Fibroblast of the aortic adventitia (primary cell): ENCODE data around the gene NAV2. TPM values are rescaled to one million over a fixed set of nuclear protein-coding genes. Genes with fewer than 3 reads are reported as not detected.

Source experiments
- DNase-seq: peaks from one replicate; pipeline ENCODE4 v3.0.0-alpha.2; 2010; ENCODE audit warnings: low read depth
- H3K4me3 ChIP-seq: 2 replicates; pipeline ENCODE4 v1.5.1; 2011; ENCODE audit warnings: low read depth, mild to moderate bottlenecking, control low read depth, low read length, moderate library complexity
- total RNA-seq: library from RNA; depleted of rRNA; stranded (reverse); fragments of >200 nt; gene quantifications from 2 replicates; pipeline ENCODE4 v1.2.3, GENCODE V29; 2012; ENCODE audit warnings: low replicate concordance
- TF ChIP-seq, protein P1 (sequence below): IDR thresholded peaks from 2 replicates; pipeline ENCODE4 v1.5.1; 2011; ENCODE audit warnings: mild to moderate bottlenecking, low read length, control low read depth, inconsistent platforms; ENCODE audit not compliant: insufficient read depth

The NAV2 gene
- total RNA-seq, 1 donor, result 44.6 TPM

DNA sequence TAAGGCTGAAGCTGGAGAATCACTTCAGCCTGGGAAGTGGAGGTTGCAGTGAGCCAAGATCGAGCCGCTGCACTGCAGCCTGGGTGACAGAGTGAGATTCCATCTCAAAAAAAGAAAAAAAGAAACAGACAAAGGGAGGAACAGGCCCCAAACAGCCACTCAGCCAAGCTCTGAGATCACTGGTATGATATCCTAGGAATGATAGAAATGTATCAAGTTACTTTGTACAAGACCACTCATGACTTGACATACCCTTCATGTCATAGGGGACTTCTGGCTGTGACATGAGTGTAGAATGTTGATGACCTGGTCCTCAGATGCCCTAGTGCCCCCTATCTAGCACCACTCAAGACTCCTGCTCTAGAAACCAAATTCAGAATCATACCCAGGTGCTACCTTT lies 216.5 kb downstream of the NAV2 start:
- H3K4me3 ChIP-seq, result no peak overlapping the region
- TF ChIP-seq, protein P1, sequence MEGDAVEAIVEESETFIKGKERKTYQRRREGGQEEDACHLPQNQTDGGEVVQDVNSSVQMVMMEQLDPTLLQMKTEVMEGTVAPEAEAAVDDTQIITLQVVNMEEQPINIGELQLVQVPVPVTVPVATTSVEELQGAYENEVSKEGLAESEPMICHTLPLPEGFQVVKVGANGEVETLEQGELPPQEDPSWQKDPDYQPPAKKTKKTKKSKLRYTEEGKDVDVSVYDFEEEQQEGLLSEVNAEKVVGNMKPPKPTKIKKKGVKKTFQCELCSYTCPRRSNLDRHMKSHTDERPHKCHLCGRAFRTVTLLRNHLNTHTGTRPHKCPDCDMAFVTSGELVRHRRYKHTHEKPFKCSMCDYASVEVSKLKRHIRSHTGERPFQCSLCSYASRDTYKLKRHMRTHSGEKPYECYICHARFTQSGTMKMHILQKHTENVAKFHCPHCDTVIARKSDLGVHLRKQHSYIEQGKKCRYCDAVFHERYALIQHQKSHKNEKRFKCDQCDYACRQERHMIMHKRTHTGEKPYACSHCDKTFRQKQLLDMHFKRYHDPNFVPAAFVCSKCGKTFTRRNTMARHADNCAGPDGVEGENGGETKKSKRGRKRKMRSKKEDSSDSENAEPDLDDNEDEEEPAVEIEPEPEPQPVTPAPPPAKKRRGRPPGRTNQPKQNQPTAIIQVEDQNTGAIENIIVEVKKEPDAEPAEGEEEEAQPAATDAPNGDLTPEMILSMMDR, result no peak
- DNase-seq, result no peak

DNA sequence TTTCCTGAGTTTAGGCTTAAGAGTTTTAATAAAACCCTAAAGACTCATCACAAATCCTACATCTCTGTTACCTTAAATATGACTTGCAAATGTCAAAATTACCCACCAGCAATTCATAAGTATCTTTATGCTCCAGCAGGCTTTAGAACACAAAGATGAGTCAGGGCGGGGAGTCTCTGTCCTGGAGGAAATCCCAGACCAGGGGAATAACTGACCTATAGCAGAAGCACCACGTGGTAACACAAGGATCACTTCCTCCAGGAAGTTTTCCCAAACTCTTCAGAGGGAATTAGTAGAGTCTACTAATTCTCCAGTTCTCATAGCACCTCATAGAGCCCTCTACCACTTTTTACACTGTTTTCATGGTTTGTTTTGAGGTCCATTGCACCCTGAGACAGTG lies 217.0 kb downstream of the NAV2 start:
- no peak overlapping the region for H3K4me3 ChIP-seq
- TF ChIP-seq, protein P1, result no peak
- DNase-seq, result no peak

GRCh38 chr11:19931141-19931770 lies 218.6 kb downstream of the NAV2 start:
- H3K4me3 ChIP-seq, result peak overlapping the region; percentile 57
- DNase-seq, result peak; percentile 85
- TF ChIP-seq, protein P1, result no peak

GRCh38 chr11:19931771-19932369 lies 219.2 kb downstream of the NAV2 start:
- DNase-seq, result peak; percentile 76
- TF ChIP-seq, protein P1, result no peak
- peak overlapping the region; percentile 57 for H3K4me3 ChIP-seq

DNA sequence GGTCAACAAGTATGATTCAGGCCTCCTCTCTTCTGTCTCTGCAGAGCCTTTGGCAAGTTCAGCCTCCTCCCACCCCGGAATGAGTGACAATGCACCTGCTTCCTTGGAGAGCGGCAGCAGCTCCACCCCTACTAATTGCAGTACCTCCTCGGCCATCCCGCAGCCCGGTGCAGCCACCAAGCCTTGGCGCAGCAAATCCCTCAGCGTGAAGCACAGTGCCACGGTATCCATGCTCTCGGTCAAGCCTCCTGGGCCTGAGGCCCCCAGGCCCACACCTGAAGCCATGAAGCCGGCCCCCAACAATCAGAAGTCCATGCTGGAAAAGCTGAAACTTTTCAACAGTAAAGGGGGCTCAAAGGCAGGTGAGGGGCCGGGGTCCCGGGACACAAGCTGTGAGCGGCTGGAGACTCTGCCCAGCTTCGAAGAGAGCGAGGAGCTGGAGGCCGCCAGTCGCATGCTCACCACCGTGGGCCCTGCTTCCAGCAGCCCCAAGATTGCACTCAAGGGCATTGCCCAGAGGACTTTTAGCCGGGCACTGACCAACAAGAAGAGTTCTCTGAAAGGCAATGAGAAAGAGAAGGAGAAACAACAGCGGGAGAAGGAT lies 220.6 kb downstream of the NAV2 start:
- TF ChIP-seq, protein P1, result no peak
- H3K4me3 ChIP-seq, result no peak overlapping the region
- no peak for DNase-seq

DNA sequence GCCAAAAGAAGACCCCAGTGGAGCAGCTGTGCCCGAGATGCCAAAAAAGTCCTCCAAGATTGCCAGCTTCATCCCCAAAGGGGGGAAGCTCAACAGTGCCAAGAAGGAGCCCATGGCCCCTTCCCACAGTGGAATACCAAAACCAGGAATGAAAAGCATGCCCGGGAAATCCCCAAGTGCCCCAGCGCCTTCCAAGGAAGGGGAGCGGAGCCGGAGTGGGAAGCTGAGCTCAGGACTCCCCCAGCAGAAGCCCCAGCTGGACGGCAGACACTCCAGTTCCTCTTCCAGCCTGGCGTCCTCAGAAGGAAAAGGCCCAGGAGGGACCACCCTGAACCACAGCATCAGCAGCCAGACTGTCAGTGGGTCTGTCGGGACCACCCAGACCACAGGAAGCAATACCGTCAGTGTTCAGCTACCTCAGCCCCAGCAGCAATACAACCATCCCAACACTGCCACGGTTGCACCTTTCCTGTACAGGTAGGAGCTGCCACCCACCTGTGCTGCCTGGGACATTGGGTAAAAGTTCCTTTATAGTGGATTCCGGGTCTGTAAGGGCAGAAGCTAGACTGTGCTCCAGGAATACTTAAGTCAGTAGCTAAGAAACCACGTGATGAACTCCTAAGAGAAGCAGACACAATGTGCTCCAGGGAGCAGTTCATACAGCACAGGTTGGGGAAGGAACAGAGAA lies 221.3 kb downstream of the NAV2 start:
- peak overlapping the region; percentile 13 for H3K4me3 ChIP-seq
- TF ChIP-seq, protein P1, result no peak
- DNase-seq, result no peak
